Forelimb muscle (tissue), 1 donor: ENCODE data around the gene LZTS2. TPM values are rescaled to one million over a fixed set of nuclear protein-coding genes. Genes with fewer than 3 reads are reported as not detected.

Experiments
- DNase-seq: peaks from one replicate; pipeline ENCODE4 v3.0.0-alpha.2; 2013; ENCODE audit warnings: low read depth
- polyA plus RNA-seq: library from polyadenylated mRNA; unstranded; fragments of 120-200 nt; gene quantifications from one replicate; pipeline ENCODE4 v1.2.1, GENCODE V29; 2013; ENCODE audit not compliant: insufficient read length

The LZTS2 gene
- polyA plus RNA-seq, 1 donor: 60.9 TPM

DNA sequence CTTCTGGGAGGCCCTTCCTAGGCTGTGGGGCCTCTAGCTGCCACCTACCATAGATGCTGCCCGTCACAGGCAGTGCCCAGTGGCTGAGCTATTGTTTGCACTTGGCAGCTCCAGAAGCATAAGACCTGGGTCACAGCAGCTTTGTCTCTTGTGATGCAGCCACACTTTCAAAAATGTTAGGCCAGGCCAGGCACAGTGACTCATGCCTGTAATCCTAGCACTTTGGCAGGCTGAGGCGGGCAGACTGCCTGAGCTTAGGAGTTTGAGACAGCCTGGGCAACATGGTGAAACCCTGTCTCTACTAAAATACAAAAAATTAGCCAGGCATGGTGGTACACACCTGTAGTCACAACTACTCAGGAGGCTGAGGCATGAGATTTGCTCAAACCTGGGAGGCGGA lies 52.7 kb downstream of the LZTS2 start:
- no peak for DNase-seq

DNA sequence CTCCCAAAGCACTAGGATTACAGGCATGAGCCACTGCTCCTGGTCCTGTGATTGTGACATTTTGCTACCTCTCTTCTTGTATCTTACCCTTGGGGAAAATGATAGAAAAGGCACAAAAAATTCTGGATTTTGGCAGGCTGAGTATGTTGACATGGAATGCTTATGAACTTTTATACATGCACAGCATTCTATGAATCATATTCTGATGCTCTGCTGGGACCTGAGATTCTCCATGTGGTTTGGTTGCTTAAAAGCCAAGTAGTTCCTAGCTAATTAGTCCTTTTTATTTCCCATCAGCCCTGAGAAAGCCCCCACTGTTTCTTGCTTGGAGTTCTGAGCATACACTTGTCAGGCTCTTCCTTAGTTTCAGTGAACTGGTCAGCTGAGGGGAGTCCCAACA lies 53.9 kb downstream of the LZTS2 start:
- DNase-seq: no peak

DNA sequence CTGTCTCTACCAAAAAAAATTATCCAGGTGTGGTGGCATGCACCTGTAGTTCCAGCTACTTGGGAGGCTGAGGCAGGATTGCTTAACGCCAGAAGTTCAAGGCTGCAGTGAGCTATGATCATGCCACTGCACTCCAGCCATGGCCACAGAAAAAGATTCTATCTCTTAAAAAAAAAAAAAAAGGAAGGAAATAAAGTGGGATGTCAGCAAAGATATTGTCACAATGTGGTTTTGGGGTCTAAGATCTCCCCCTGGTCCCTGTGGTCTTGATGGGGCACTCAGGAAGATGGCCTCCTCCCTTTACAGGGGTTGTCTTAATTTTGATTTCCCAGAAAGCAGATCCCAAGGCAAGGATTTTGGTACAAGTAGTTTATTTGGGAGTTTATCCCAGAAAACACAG lies 54.7 kb downstream of the LZTS2 start:
- no peak for DNase-seq

DNA sequence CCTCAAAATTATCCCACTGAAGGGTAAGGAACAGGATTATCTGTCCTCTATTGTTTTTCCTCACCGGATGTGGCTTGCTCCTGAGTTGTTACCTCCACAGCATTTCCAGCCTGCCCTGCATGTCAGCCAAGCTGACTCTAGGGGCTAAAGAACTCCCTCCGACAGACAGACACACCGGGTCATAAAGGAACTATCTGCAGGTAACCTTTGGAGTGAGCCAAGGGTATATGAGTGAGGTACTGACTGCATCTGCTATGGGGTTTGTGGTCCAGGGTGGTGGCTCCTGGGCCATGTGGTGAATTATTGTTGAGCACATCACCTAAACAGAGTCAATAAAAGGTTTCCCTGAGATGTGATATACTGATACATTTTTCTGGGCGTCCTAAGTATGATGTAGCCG lies 55.3 kb downstream of the LZTS2 start:
- DNase-seq: no peak

DNA sequence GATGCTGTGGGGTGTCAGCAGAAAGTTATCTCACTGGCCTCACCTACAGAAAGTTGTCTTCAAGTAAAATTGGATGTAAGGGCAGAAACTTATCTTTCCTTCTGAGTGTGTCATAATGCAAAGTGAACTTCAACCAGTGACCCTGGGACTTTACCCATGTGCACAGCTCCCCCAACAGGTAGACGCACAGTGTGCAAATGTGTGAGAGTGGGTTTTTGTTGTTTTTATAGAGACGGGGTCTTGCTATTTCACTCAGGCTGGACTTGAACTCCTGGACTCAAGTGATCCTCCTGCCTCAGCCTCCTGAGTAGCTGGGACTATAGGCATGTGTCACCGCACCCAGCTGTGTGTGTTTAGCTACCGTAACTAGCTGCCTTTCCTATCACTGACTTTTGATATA lies 55.8 kb downstream of the LZTS2 start:
- DNase-seq: no peak

DNA sequence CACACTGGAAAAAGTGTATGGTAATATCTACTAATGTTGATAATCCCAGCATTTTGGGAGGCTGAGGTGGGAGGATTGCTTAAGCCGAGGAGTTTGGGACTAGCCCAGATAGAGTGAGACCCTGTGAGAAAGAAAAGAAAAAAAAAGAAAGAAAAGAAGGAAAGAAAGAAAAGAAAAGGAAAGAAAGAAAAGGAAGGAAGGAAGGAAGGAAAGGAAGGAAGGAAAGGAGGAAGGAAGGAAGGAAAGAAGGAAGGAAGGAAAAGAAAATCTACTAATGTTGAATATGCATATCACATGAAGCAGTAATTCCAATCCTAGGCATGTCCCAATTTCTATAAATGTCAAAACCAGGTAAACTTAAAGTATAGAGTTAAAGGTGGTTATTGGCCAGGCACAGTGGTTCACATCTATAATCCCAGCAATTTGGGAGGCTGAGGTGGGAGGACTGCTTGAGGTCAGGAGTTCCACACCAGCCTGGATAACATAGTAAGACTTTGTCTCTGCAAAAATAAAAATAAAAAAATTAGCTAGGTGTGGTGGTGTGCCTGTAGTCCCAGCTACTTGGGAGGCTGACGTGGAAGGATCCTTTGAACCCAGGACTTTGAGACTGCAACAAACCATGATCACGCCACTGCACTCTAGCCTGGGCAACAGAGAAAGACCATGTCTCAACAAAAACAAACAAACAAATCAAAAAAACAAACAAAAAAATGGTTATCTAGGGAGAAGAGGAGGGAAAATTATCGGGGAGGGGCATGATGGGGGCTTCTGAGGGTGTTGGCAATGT lies 57.0 kb downstream of the LZTS2 start:
- DNase-seq: no peak

Other genes starting within 250 kb of the LZTS2 start
- 87.6 TPM for gene SLF2, start 86.8 kb upstream of the LZTS2 start, polyA plus RNA-seq
- gene SEMA4G, start 30.3 kb upstream of the LZTS2 start, polyA plus RNA-seq: 6.7 TPM
- 73.6 TPM for gene MRPL43, start 12.3 kb upstream of the LZTS2 start, polyA plus RNA-seq
- 9.3 TPM for gene TWNK, start 12.3 kb upstream of the LZTS2 start, polyA plus RNA-seq
- 1.6 TPM for gene PDZD7, start 31.3 kb downstream of the LZTS2 start, polyA plus RNA-seq
- gene SFXN3, start 31.4 kb downstream of the LZTS2 start, polyA plus RNA-seq: 22.5 TPM
- gene KAZALD1, start 62.2 kb downstream of the LZTS2 start, polyA plus RNA-seq: 28.0 TPM
- not detected for gene TLX1, start 131.5 kb downstream of the LZTS2 start, polyA plus RNA-seq
- gene LBX1, start 229.7 kb downstream of the LZTS2 start, polyA plus RNA-seq: 9.6 TPM